OCI-LY7 (cell line): ENCODE data around the gene NBEA. TPM values are rescaled to one million over a fixed set of nuclear protein-coding genes. Genes with fewer than 3 reads are reported as not detected.

Source experiments
- BruUV-seq: library from RNA; stranded (reverse); fragments of 400-500 nt; replicated peaks from 2 replicates; lab custom pipeline; 2021; lab: Mats Ljungman, UMichigan
- CTCF ChIA-PET: fragments of 300-600 bp; sonication (Branson Sonifier 250); formaldehyde crosslinking; loops from one replicate; lab custom pipeline; 2022; ENCODE audit warnings: antibody characterized with exemption; ENCODE audit not compliant: unreplicated experiment; lab: Charles Lee
- POLR2A ChIA-PET: fragments of 300-600 bp; sonication (Branson Sonifier 250); formaldehyde crosslinking; loops from one replicate; lab custom pipeline; 2022; ENCODE audit warnings: antibody characterized with exemption; lab: Charles Lee
- DNase-seq: peaks from one replicate; pipeline ENCODE4 v3.0.0-alpha.2; 2015; ENCODE audit warnings: low spot score
- H2AFZ ChIP-seq: fragments of 200-600 bp; sonication (generic), shearing (Covaris generic); 2 replicates; pipeline ENCODE4 v1.6.1; 2014; ENCODE audit warnings: mild to moderate bottlenecking, antibody characterized with exemption, low read length, moderate library complexity
- H3K27ac ChIP-seq: fragments of 200-600 bp; sonication (generic); 2 replicates; pipeline ENCODE4 v1.5.1; 2014; ENCODE audit warnings: mixed run types, low read depth, mild to moderate bottlenecking, moderate library complexity, low read length, inconsistent platforms; ENCODE audit not compliant: poor library complexity, severe bottlenecking
- H3K36me3 ChIP-seq: fragments of 200-600 bp; sonication (generic); 2 replicates; pipeline ENCODE4 v1.6.1; 2014; ENCODE audit warnings: mild to moderate bottlenecking, antibody characterized with exemption, low read length, moderate library complexity, mixed read lengths; ENCODE audit not compliant: insufficient read depth
- H3K4me1 ChIP-seq: fragments of 200-600 bp; sonication (generic); 2 replicates; pipeline ENCODE4 v1.5.1; 2014; ENCODE audit warnings: mild to moderate bottlenecking, low read length; ENCODE audit not compliant: insufficient read depth, poor library complexity, severe bottlenecking
- H3K4me2 ChIP-seq: fragments of 200-600 bp; sonication (generic); 2 replicates; pipeline ENCODE4 v1.6.1; 2014; ENCODE audit warnings: mild to moderate bottlenecking, low read length
- H3K4me3 ChIP-seq: fragments of 200-600 bp; sonication (generic); 2 replicates; pipeline ENCODE4 v1.5.1; 2014; ENCODE audit warnings: mild to moderate bottlenecking, low read depth, low read length; ENCODE audit not compliant: poor library complexity, severe bottlenecking
- H3K79me2 ChIP-seq: fragments of 200-600 bp; sonication (generic); 2 replicates; pipeline ENCODE4 v1.6.1; 2016; ENCODE audit warnings: low read depth, mild to moderate bottlenecking, low read length, moderate library complexity, mixed read lengths; ENCODE audit not compliant: insufficient read depth
- H3K9me2 ChIP-seq: fragments of 200-600 bp; sonication (generic); 2 replicates; pipeline ENCODE4 v1.6.1; 2016; ENCODE audit warnings: mild to moderate bottlenecking, low read length, mixed read lengths; ENCODE audit not compliant: insufficient read depth
- H3K9me3 ChIP-seq: fragments of 200-600 bp; sonication (generic); 2 replicates; pipeline ENCODE4 v1.6.1; 2014; ENCODE audit warnings: mild to moderate bottlenecking, mixed run types, low read length, mixed read lengths
- H4K20me1 ChIP-seq: fragments of 200-600 bp; sonication (generic); 2 replicates; pipeline ENCODE4 v1.6.1; 2014; ENCODE audit warnings: mild to moderate bottlenecking, antibody characterized with exemption, low read length, moderate library complexity, mixed read lengths; ENCODE audit not compliant: insufficient read depth
- EZH2phosphoT487 ChIP-seq: fragments of 200-600 bp; sonication (generic); IDR thresholded peaks from 2 replicates; pipeline ENCODE4 v1.6.1; 2018; ENCODE audit warnings: low read depth, borderline replicate concordance, mild to moderate bottlenecking, mixed run types, antibody characterized with exemption, low read length, moderate library complexity, mixed read lengths
- intact Hi-C: fragments of 100-400 bp; cut with micrococcal nuclease; formaldehyde crosslinking; loops from one replicate; pipeline ENCODE4 v1.10.0; 2022; ENCODE audit not compliant: unreplicated experiment
- total RNA-seq, 2 experiments: library from RNA; depleted of rRNA in 1 of 2; stranded (reverse); fragments of >200 nt in 1 of 2; shearing (Covaris generic) in 1 of 2; gene quantifications; 2 replicates each; pipeline ENCODE4 v1.2.3, GENCODE V29; 2014 to 2022
- TF ChIP-seq, protein P1 (sequence below): fragments of 200-600 bp; sonication (generic); conservative IDR thresholded peaks from 2 replicates; pipeline ENCODE4 v1.5.1; 2014; ENCODE audit warnings: mild to moderate bottlenecking, antibody characterized with exemption, low read length, moderate library complexity, mixed read lengths

NBEA gene
- total RNA-seq, 2 experiments from 2014 or later: 3.6 to 11.0 TPM

GRCh38 chr13:34931572-34931971, 10.5 kb upstream of the NBEA start:
- Histone ChIP-seq H4K20me1 (no peaks in the 10 kb centered on the region), H3K79me2 (no peaks in the 10 kb centered on the region), H3K4me3 (no peak overlapping the region), H3K9me3 (no peaks in the 10 kb centered on the region), H3K4me2 (no peak overlapping the region), H3K4me1 (no peaks in the 10 kb centered on the region), H3K9me2 (no peaks in the 10 kb centered on the region), H2AFZ (no peak overlapping the region), H3K36me3 (no peaks in the 10 kb centered on the region), H3K27ac (no peak overlapping the region)
- intact Hi-C loops: no loop called here
- BruUV-seq: no TSS peak
- ChIA-PET POLR2A (no interaction called here), CTCF (no interaction called here)
- TF ChIP-seq, protein P1, sequence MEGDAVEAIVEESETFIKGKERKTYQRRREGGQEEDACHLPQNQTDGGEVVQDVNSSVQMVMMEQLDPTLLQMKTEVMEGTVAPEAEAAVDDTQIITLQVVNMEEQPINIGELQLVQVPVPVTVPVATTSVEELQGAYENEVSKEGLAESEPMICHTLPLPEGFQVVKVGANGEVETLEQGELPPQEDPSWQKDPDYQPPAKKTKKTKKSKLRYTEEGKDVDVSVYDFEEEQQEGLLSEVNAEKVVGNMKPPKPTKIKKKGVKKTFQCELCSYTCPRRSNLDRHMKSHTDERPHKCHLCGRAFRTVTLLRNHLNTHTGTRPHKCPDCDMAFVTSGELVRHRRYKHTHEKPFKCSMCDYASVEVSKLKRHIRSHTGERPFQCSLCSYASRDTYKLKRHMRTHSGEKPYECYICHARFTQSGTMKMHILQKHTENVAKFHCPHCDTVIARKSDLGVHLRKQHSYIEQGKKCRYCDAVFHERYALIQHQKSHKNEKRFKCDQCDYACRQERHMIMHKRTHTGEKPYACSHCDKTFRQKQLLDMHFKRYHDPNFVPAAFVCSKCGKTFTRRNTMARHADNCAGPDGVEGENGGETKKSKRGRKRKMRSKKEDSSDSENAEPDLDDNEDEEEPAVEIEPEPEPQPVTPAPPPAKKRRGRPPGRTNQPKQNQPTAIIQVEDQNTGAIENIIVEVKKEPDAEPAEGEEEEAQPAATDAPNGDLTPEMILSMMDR: no peak
- TF ChIP-seq EZH2phosphoT487: no peak
- no peak for DNase-seq

DNA sequence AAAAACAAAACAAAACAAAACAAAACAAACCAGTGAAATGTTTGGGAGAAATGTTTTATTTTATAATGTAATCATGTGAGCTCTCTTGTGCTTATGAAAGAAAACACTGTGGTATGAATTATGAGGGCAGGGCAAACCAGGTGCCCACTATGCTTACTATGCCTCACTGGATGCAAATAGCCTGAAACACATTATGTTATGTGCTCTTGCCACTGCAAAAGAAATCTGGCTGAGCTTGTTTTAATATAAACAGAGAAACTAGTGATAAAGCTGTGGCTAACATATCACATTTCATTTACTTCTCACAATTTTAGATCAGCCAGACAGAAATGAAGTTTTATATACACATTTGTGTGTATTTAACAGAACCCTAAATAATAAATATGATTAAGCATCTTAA, 8.7 kb upstream of the NBEA start:
- no peaks in the 10 kb centered on the region for H3K36me3 ChIP-seq
- no peaks in the 10 kb centered on the region for H3K79me2 ChIP-seq
- H3K4me1 ChIP-seq: no peaks in the 10 kb centered on the region
- no TSS peak for BruUV-seq
- ChIA-PET CTCF (no interaction called here), POLR2A (interaction anchor here (0.5 to 0.7 kb wide), 4 partner anchors 8 to 1239 kb away, joined by 3 to 6 read pairs (median 3); partner anchors contain the start of gene NBEA)
- H3K4me3 ChIP-seq: no peak overlapping the region
- no peaks in the 10 kb centered on the region for H4K20me1 ChIP-seq
- H2AFZ ChIP-seq: no peak overlapping the region
- no peak for TF ChIP-seq EZH2phosphoT487
- TF ChIP-seq, protein P1: no peak
- H3K27ac ChIP-seq: no peak overlapping the region
- no peak for DNase-seq
- H3K9me2 ChIP-seq: no peaks in the 10 kb centered on the region
- no peak overlapping the region for H3K4me2 ChIP-seq
- intact Hi-C loops: no loop called here
- H3K9me3 ChIP-seq: no peaks in the 10 kb centered on the region

DNA sequence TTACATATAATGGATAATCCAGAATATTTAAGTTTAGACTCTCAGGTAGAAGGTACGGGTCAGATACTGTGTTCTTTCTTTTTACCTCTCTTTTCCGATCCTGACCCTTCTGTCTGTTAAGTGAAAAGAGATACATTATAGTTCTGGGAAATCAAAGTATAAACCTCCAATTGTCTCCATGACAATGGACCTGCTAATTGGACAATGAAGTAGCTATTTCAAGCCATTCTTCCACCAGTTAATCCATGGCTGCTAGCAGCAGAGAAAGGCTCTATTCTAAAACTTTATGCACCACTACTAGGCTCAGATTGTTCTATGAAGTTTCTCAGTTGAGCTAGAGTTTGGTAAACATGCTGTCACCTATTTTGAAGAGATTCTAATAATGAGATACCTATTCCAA, 8.3 kb upstream of the NBEA start:
- intact Hi-C loops: no loop called here
- Histone ChIP-seq H3K9me3 (no peaks in the 10 kb centered on the region), H3K4me1 (no peaks in the 10 kb centered on the region), H3K4me3 (no peak overlapping the region), H3K9me2 (no peaks in the 10 kb centered on the region), H2AFZ (no peak overlapping the region), H3K27ac (no peak overlapping the region), H3K79me2 (no peaks in the 10 kb centered on the region), H4K20me1 (no peaks in the 10 kb centered on the region), H3K36me3 (no peaks in the 10 kb centered on the region), H3K4me2 (no peak overlapping the region)
- no TSS peak for BruUV-seq
- TF ChIP-seq, protein P1: no peak
- TF ChIP-seq EZH2phosphoT487: no peak
- ChIA-PET CTCF (no interaction called here), POLR2A (interaction anchor here (0.6 kb wide), 1 partner anchor 38 kb away, joined by 6 read pairs; no protein-coding TSS in a partner anchor)
- no peak for DNase-seq
